Muscle layer of duodenum (tissue), 2 donors: ENCODE measurements around the gene TESK2.

ENCODE experiments used
- H3K27ac ChIP-seq: one replicate; pipeline ENCODE4 v1.7.0; 2013; ENCODE audit warnings: mild to moderate bottlenecking, low read length
- H3K27me3 ChIP-seq: one replicate; pipeline ENCODE4 v1.7.0; 2013; ENCODE audit warnings: low read depth, mild to moderate bottlenecking, control low read depth, low read length
- H3K36me3 ChIP-seq, 2 donors: one replicate each; pipeline ENCODE4 v1.7.0; 2013; ENCODE audit warnings: low read length in 2 of 2, control low read depth in 1 of 2, mild to moderate bottlenecking in 1 of 2; ENCODE audit not compliant: insufficient read depth in 2 of 2, control insufficient read depth in 1 of 2
- H3K4me1 ChIP-seq, 2 donors: one replicate each; pipeline ENCODE4 v1.7.0; 2013; ENCODE audit warnings: low read length in 2 of 2, mild to moderate bottlenecking in 2 of 2, control low read depth in 1 of 2, moderate library complexity in 1 of 2; ENCODE audit not compliant: insufficient read depth in 2 of 2, control insufficient read depth in 1 of 2
- H3K4me3 ChIP-seq, 2 donors: one replicate each; pipeline ENCODE4 v1.7.0; 2013; ENCODE audit warnings: low read length in 2 of 2, low read depth in 1 of 2, mild to moderate bottlenecking in 1 of 2
- H3K9me3 ChIP-seq, 2 donors: one replicate each; pipeline ENCODE4 v1.7.0; 2013; ENCODE audit warnings: low read length in 2 of 2, control low read depth in 1 of 2, mild to moderate bottlenecking in 1 of 2; ENCODE audit not compliant: control insufficient read depth in 1 of 2
- donor health status: healthy.

TESK2 gene

GRCh38 chr1:45383191-45383590 is 107.8 kb downstream of the TESK2 start:
- H3K4me1 ChIP-seq = no peaks in the 10 kb centered on the region
- H3K27ac ChIP-seq = no peak overlapping the region
- no peak overlapping the region for H3K4me3 ChIP-seq
- no peaks in the 10 kb centered on the region for H3K27me3 ChIP-seq
- no peaks in the 10 kb centered on the region for H3K9me3 ChIP-seq
- H3K36me3 ChIP-seq = no peaks in the 10 kb centered on the region

- H3K36me3 ChIP-seq = no peaks in the 10 kb centered on the region
- H3K27me3 ChIP-seq = no peaks in the 10 kb centered on the region
- H3K9me3 ChIP-seq = no peaks in the 10 kb centered on the region
- H3K4me1 ChIP-seq = peaks cover 0 to under 1% of the 10 kb centered on the region in 2 donors
- no peak overlapping the region for H3K4me3 ChIP-seq
- no peak overlapping the region for H3K27ac ChIP-seq
Measured at GRCh38 chr1:45381243-45381642, 109.7 kb downstream of the TESK2 start.

GRCh38 chr1:45380730-45381129 is 110.2 kb downstream of the TESK2 start:
- Histone ChIP-seq H3K36me3 (no peaks in the 10 kb centered on the region), H3K27ac (no peak overlapping the region), H3K27me3 (no peaks in the 10 kb centered on the region), H3K4me1 (peaks cover 0 to 5% of the 10 kb centered on the region in 2 donors), H3K9me3 (no peaks in the 10 kb centered on the region), H3K4me3 (no peak overlapping the region)

- H3K36me3 ChIP-seq = no peaks in the 10 kb centered on the region
- H3K27ac ChIP-seq = no peak overlapping the region
- no peaks in the 10 kb centered on the region for H3K9me3 ChIP-seq
- H3K4me1 ChIP-seq = peaks cover 0 to 5% of the 10 kb centered on the region in 2 donors
- no peak overlapping the region for H3K4me3 ChIP-seq
- no peaks in the 10 kb centered on the region for H3K27me3 ChIP-seq
Measured at GRCh38 chr1:45380125-45380524, 110.8 kb downstream of the TESK2 start.

GRCh38 chr1:45379524-45379923 is 111.4 kb downstream of the TESK2 start:
- H3K4me3 ChIP-seq = no peak overlapping the region
- H3K9me3 ChIP-seq = no peaks in the 10 kb centered on the region
- H3K36me3 ChIP-seq = no peaks in the 10 kb centered on the region
- H3K27ac ChIP-seq = no peak overlapping the region
- H3K27me3 ChIP-seq = no peaks in the 10 kb centered on the region
- H3K4me1 ChIP-seq = peaks cover 0 to 5% of the 10 kb centered on the region in 2 donors

- Histone ChIP-seq H3K4me3 (no peak overlapping the region), H3K27ac (no peak overlapping the region)
Measured at GRCh38 chr1:45378184-45378583, 112.8 kb downstream of the TESK2 start.

GRCh38 chr1:45375104-45376090 is 115.6 kb downstream of the TESK2 start:
- Histone ChIP-seq H3K9me3 (no peaks in the 10 kb centered on the region), H3K4me1 (peaks cover 0 to 5% of the 10 kb centered on the region in 2 donors), H3K27ac (no peak overlapping the region), H3K27me3 (no peaks in the 10 kb centered on the region), H3K4me3 (no peak overlapping the region), H3K36me3 (no peaks in the 10 kb centered on the region)

More at GRCh38 chr1:45378184-45378583, 112.8 kb downstream of the TESK2 start:
- H3K4me1 ChIP-seq = peaks cover 0 to 5% of the 10 kb centered on the region in 2 donors
- no peaks in the 10 kb centered on the region for H3K9me3 ChIP-seq
- no peaks in the 10 kb centered on the region for H3K36me3 ChIP-seq
- H3K27me3 ChIP-seq = no peaks in the 10 kb centered on the region

GRCh38 chr1:45373573-45373972 is 117.4 kb downstream of the TESK2 start:
- Histone ChIP-seq H3K9me3 (no peaks in the 10 kb centered on the region), H3K27ac (no peak overlapping the region), H3K4me3 (no peak overlapping the region), H3K36me3 (no peaks in the 10 kb centered on the region), H3K4me1 (peaks cover 0 to 5% of the 10 kb centered on the region in 2 donors), H3K27me3 (no peaks in the 10 kb centered on the region)

- no peak overlapping the region for H3K27ac ChIP-seq
- no peaks in the 10 kb centered on the region for H3K4me1 ChIP-seq
- no peaks in the 10 kb centered on the region for H3K27me3 ChIP-seq
- H3K9me3 ChIP-seq = no peaks in the 10 kb centered on the region
- H3K36me3 ChIP-seq = no peaks in the 10 kb centered on the region
- no peak overlapping the region for H3K4me3 ChIP-seq
Measured at GRCh38 chr1:45370575-45370974, 120.4 kb downstream of the TESK2 start.

- no peak overlapping the region for H3K27ac ChIP-seq
- no peaks in the 10 kb centered on the region for H3K9me3 ChIP-seq
- no peak overlapping the region for H3K4me3 ChIP-seq
- peaks cover 6 to 11% of the 10 kb centered on the region in 2 donors for H3K4me1 ChIP-seq
- no peaks in the 10 kb centered on the region for H3K27me3 ChIP-seq
- H3K36me3 ChIP-seq = no peaks in the 10 kb centered on the region
Measured at GRCh38 chr1:45365051-45365450, 125.9 kb downstream of the TESK2 start.

GRCh38 chr1:45364294-45364693 is 126.7 kb downstream of the TESK2 start:
- H3K27me3 ChIP-seq = no peaks in the 10 kb centered on the region
- H3K4me3 ChIP-seq = no peak overlapping the region
- H3K36me3 ChIP-seq = no peaks in the 10 kb centered on the region
- peaks cover 8 to 13% of the 10 kb centered on the region in 2 donors for H3K4me1 ChIP-seq
- H3K27ac ChIP-seq = no peak overlapping the region
- no peaks in the 10 kb centered on the region for H3K9me3 ChIP-seq
